HepG2 (cell line): Measurements from ENCODE around the gene FRK. TPM values are rescaled to one million over a fixed set of nuclear protein-coding genes. Genes with fewer than 3 reads are reported as not detected.

Experiments
- ATAC-seq: fragments of 200-7000 bp; cut with Tn5 transposase; 3 replicates; pipeline ENCODE4 v1.9.1; 2020; ENCODE audit warnings: mild to moderate bottlenecking, moderate library complexity
- BruUV-seq: library from RNA; stranded (reverse); fragments of 400-500 nt; replicated peaks from 2 replicates; lab custom pipeline; 2021; lab: Mats Ljungman, UMichigan
- CTCF ChIA-PET: fragments of 300-600 bp; formaldehyde crosslinking; extraction: SDS; loops from one replicate; lab custom pipeline; 2021; ENCODE audit warnings: low total read pairs, inconsistent platforms, low intra/inter-chr PET ratio; lab: Yijun Ruan, JAX
- POLR2A ChIA-PET: fragments of 350-600 bp; sonication (Branson Sonifier 250); formaldehyde crosslinking; loops from one replicate; lab custom pipeline; 2020; ENCODE audit warnings: antibody characterized with exemption, inconsistent platforms; lab: Yijun Ruan, JAX
- DNase-seq: peaks from one replicate; pipeline ENCODE4 v3.0.0-alpha.2; 2015; ENCODE audit warnings: low spot score
- FAIRE-seq: peaks from 3 replicates; lab custom pipeline; 2011; peaks lifted over from hg19 to GRCh38; lab: Jason Lieb, UNC
- H2AFZ ChIP-seq: one replicate; pipeline ENCODE4 v1.6.1; 2011; ENCODE audit warnings: low read length, inconsistent platforms
- H3K27ac ChIP-seq: fragments of 300-600 bp; 3 replicates; pipeline ENCODE4 v1.8.0; 2011; ENCODE audit warnings: mixed run types, mild to moderate bottlenecking, mixed read lengths, low read length, inconsistent platforms; ENCODE audit not compliant: insufficient read depth; ENCODE audit errors: extremely low read length
- H3K27me3 ChIP-seq, 2 experiments: fragments of 200-600 bp in 1 of 2; 2 replicates in 1 of 2; 3 replicates in 1 of 2; pipeline versions ENCODE4 v1.6.0 to v1.8.0; 2011; ENCODE audit warnings: low read length in 2 of 2, mild to moderate bottlenecking in 2 of 2, moderate library complexity in 2 of 2, inconsistent platforms in 1 of 2; ENCODE audit not compliant: insufficient read depth in 2 of 2, control insufficient read depth in 1 of 2
- H3K36me3 ChIP-seq, 2 experiments: fragments of 200-600 bp in 1 of 2; replicated peaks in 1 of 2; 2 replicates in 1 of 2; 3 replicates in 1 of 2; pipeline versions ENCODE4 v1.5.1 to v1.8.0; 2011; ENCODE audit warnings: low read length in 2 of 2, inconsistent platforms in 1 of 2; ENCODE audit not compliant: insufficient read depth in 2 of 2, control insufficient read depth in 1 of 2
- H3K4me1 ChIP-seq: 2 replicates; pipeline ENCODE4 v1.5.1; 2012; ENCODE audit warnings: low read length, inconsistent platforms; ENCODE audit not compliant: insufficient read depth
- H3K4me2 ChIP-seq: 2 replicates; pipeline ENCODE4 v1.6.0; 2011; ENCODE audit warnings: low read depth, low read length, inconsistent platforms
- H3K4me3 ChIP-seq, 3 experiments: fragments of 200-600 bp in 1 of 3; sonication (generic), shearing (Covaris generic) in 1 of 3; replicated peaks in 1 of 3; 2 replicates each; pipeline ENCODE4 v1.5.1; 2011 to 2016; ENCODE audit warnings: low read length in 3 of 3, inconsistent platforms in 2 of 3, low read depth in 2 of 3, mild to moderate bottlenecking in 2 of 3, control low read depth in 1 of 3, mixed read lengths in 1 of 3; ENCODE audit not compliant: insufficient read depth in 1 of 3
- H3K79me2 ChIP-seq: one replicate; pipeline ENCODE4 v1.6.1; 2011; ENCODE audit warnings: low read length, inconsistent platforms; ENCODE audit not compliant: insufficient read depth
- H3K9ac ChIP-seq: 2 replicates; pipeline ENCODE4 v1.6.0; 2011; ENCODE audit warnings: mild to moderate bottlenecking, low read depth, low read length, inconsistent platforms; ENCODE audit not compliant: insufficient read depth
- H3K9me3 ChIP-seq: 2 replicates; pipeline ENCODE4 v1.5.1; 2012; ENCODE audit warnings: mild to moderate bottlenecking, low read length
- H4K20me1 ChIP-seq: 2 replicates; pipeline ENCODE4 v1.6.0; 2011; ENCODE audit warnings: inconsistent platforms, mild to moderate bottlenecking, low read length, moderate library complexity; ENCODE audit not compliant: insufficient read depth
- BORCS8-MEF2B ChIP-seq: sonication (generic); formaldehyde crosslinking; IDR thresholded peaks from 2 replicates; pipeline ENCODE4 v1.8.0; 2022; ENCODE audit warnings: mild to moderate bottlenecking, missing genetic modification reagents
- CCDC6 ChIP-seq: sonication (generic); formaldehyde crosslinking; IDR thresholded peaks from 2 replicates; pipeline ENCODE4 v1.8.1; 2022; ENCODE audit warnings: mild to moderate bottlenecking, missing genetic modification reagents, moderate library complexity
- GTF3A ChIP-seq: sonication (generic); formaldehyde crosslinking; conservative IDR thresholded peaks from 2 replicates; pipeline ENCODE4 v1.4.0; 2020; ENCODE audit warnings: mild to moderate bottlenecking, missing genetic modification reagents
- MTERF4 ChIP-seq: sonication (generic); formaldehyde crosslinking; IDR thresholded peaks from 2 replicates; pipeline ENCODE4 v1.8.0; 2023; ENCODE audit warnings: mild to moderate bottlenecking, missing genetic modification reagents
- RBAK ChIP-seq: sonication (generic); formaldehyde crosslinking; IDR thresholded peaks from 2 replicates; pipeline ENCODE4 v1.5.1; 2020; ENCODE audit warnings: mild to moderate bottlenecking, missing genetic modification reagents
- SIN3A ChIP-seq: IDR thresholded peaks from 2 replicates; pipeline ENCODE4 v1.6.1; 2011; ENCODE audit warnings: low read depth, mild to moderate bottlenecking, control low read depth, low read length, borderline replicate concordance
- ZNF430 ChIP-seq: sonication (generic); formaldehyde crosslinking; IDR thresholded peaks from 2 replicates; pipeline ENCODE4 v1.9.0; 2021; ENCODE audit warnings: mild to moderate bottlenecking, missing genetic modification reagents
- ZNF646 ChIP-seq: sonication (generic); formaldehyde crosslinking; IDR thresholded peaks from 2 replicates; pipeline ENCODE4 v1.9.0; 2021; ENCODE audit warnings: mild to moderate bottlenecking, missing genetic modification reagents
- ZSCAN12 ChIP-seq: sonication (generic); formaldehyde crosslinking; IDR thresholded peaks from 2 replicates; pipeline ENCODE4 v1.9.0; 2021; ENCODE audit warnings: mild to moderate bottlenecking, missing genetic modification reagents
- WGBS: methylation state at CpG from one replicate; pipeline ENCODE4 v1.1.6; 2017; ENCODE audit warnings: low lambda C conversion rate; 5-methylcytosine and 5-hydroxymethylcytosine counted together
- in situ Hi-C: cut with HindIII; loops from 2 replicates; pipeline ENCODE4 v1.10.0; 2017; ENCODE audit warnings: low pct_unique_long_range_greater_than_20kb; ENCODE audit not compliant: extremely low pct_ligation_motif_present
- intact Hi-C: fragments of 100-400 bp; cut with micrococcal nuclease; formaldehyde crosslinking; loops from one replicate; pipeline ENCODE4 v1.10.0; 2022; ENCODE audit not compliant: unreplicated experiment
- polyA plus RNA-seq, 8 experiments: library from polyadenylated mRNA; depleted of rRNA in 3 of 8; stranded (reverse) in 7 of 8; unstranded in 1 of 8; fragments of >200 nt; fragmentation: Illumina TruSeq in 4 of 8; extraction: Trizol in 4 of 8; gene quantifications; 2 replicates each; pipeline versions ENCODE4 v1.2.1 to v1.2.3, GENCODE V29; 2011 to 2016; ENCODE audit warnings: low read depth in 4 of 8, missing spikeins in 1 of 8, mixed read lengths in 1 of 8; ENCODE audit not compliant: insufficient read depth in 1 of 8
- total RNA-seq, 5 experiments: library from RNA; depleted of rRNA; stranded (reverse); fragments of >200 nt; fragmentation: Illumina TruSeq; extraction: Trizol; gene quantifications; 2 replicates each; pipeline ENCODE4 v1.2.3, GENCODE V29; 2016; ENCODE audit warnings: low read depth in 1 of 5

Gene FRK
- total and polyA plus RNA-seq, 2 of the 13 experiments (the other 11 are each of a cell fraction or from before 2014, with no cell fraction given): 1.3 to 2.9 TPM

- peaks cover 49% of the 10 kb centered on the region for H3K4me1 ChIP-seq
- no peaks in the 10 kb centered on the region for H3K9me3 ChIP-seq
- BruUV-seq: no TSS peak
- POLR2A ChIA-PET: interaction anchor here (3.5 to 4.7 kb wide), 2 partner anchors 50 to 91 kb away, joined by 14 to 22 read pairs; partner anchors contain the start of genes FRK and NT5DC1
- DNase-seq: no peak
- no peak overlapping the region for H3K27ac ChIP-seq
- 99% methylated on average over 3 of the region's 3 CpGs for WGBS
- H2AFZ ChIP-seq: no peak overlapping the region
- H3K9ac ChIP-seq: no peak overlapping the region
- in situ Hi-C loops: loop anchor here (5.0 kb wide), 1 partner anchor 87 kb away; no protein-coding TSS in a partner anchor
- H3K27me3 ChIP-seq: no peaks in the 10 kb centered on the region
- intact Hi-C loops: no loop called here
- no peak for FAIRE-seq
- H4K20me1 ChIP-seq: no peaks in the 10 kb centered on the region; the same call in 1 of the 2 replicates
- CTCF ChIA-PET: interaction anchor here (0.8 to 5.9 kb wide), 5 partner anchors 50 to 102 kb away, joined by 3 to 68 read pairs (median 6); partner anchors contain the start of genes FRK and NT5DC1
- H3K4me3 ChIP-seq: no peak overlapping the region
- peaks cover 16% of the 10 kb centered on the region for H3K79me2 ChIP-seq
- H3K36me3 ChIP-seq: no peaks in the 10 kb centered on the region; a peak in 1 of 5 replicates
- no peak for ATAC-seq
- no peak overlapping the region for H3K4me2 ChIP-seq
- TF ChIP-seq ZNF430 (no peak), MTERF4 (CRISPR knock-in tag) (no peak), ZSCAN12 (CRISPR knock-in tag) (no peak), BORCS8-MEF2B (CRISPR knock-in tag) (no peak), SIN3A (no peak), ZNF646 (CRISPR knock-in tag) (no peak), GTF3A (CRISPR knock-in tag) (no peak), RBAK (no peak), CCDC6 (no peak)
Measured at GRCh38 chr6:116010386-116010785, 50.3 kb downstream of the FRK start.
